ENCODE measurements around the gene ZNF595. TPM values are rescaled to one million over a fixed set of nuclear protein-coding genes. Genes with fewer than 3 reads are reported as not detected.

ZNF595 gene
- total RNA-seq, 1 experiment from 2014 or later, result 12.5 TPM

DNA sequence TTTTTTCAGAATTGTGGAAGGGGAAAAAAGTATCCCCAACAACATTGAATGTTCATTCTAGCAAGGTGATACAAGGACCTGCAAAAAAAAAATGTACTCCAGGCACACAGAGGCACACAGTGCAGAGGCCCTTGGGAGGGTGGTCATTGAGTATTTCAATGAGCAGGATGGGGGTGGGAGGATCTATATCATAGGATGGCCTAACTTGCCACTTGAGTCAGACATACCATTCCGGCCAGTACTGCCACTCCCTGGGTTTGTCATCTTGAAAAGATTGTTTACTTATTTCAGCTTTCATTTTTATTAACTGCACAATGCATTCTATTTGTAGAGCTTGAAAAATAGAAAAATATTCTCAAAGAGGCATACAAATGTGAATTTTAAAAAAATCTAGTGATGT lies 18.7 kb downstream of the ZNF595 start:
- no peak overlapping the region for H4K5ac ChIP-seq (ENCODE audit: insufficient read length, low read depth, low read length)
- H3K27me3 ChIP-seq (ENCODE audit: insufficient read depth, low read length), result no peaks in the 10 kb centered on the region
- H3K9me3 ChIP-seq (ENCODE audit: control insufficient read depth, low read depth, low read length), result peaks cover 67% of the 10 kb centered on the region
- TF ChIP-seq, protein P1, sequence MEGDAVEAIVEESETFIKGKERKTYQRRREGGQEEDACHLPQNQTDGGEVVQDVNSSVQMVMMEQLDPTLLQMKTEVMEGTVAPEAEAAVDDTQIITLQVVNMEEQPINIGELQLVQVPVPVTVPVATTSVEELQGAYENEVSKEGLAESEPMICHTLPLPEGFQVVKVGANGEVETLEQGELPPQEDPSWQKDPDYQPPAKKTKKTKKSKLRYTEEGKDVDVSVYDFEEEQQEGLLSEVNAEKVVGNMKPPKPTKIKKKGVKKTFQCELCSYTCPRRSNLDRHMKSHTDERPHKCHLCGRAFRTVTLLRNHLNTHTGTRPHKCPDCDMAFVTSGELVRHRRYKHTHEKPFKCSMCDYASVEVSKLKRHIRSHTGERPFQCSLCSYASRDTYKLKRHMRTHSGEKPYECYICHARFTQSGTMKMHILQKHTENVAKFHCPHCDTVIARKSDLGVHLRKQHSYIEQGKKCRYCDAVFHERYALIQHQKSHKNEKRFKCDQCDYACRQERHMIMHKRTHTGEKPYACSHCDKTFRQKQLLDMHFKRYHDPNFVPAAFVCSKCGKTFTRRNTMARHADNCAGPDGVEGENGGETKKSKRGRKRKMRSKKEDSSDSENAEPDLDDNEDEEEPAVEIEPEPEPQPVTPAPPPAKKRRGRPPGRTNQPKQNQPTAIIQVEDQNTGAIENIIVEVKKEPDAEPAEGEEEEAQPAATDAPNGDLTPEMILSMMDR (conservative IDR thresholded peaks at IDR 0.05), result no peak
- no peak overlapping the region for H2AK5ac ChIP-seq (ENCODE audit: insufficient read length, low read length)
- H4K20me1 ChIP-seq (ENCODE audit: control insufficient read depth, insufficient read depth, insufficient read length), result no peaks in the 10 kb centered on the region
- H4K91ac ChIP-seq (ENCODE audit: insufficient read length, low read depth, low read length), result no peak overlapping the region
- no peak overlapping the region for H4K8ac ChIP-seq (replicated peaks; ENCODE audit: insufficient read length, low read depth, low read length)
- no peak overlapping the region for H3K4ac ChIP-seq (ENCODE audit: low read depth, low read length)
- H3K79me2 ChIP-seq (ENCODE audit: insufficient read depth, low read length), result peaks cover 11% of the 10 kb centered on the region; the same call in 1 of the 2 replicates
- Mint-ChIP-seq H3K27me3 (ENCODE audit: low read depth) (peaks cover 2% of the 10 kb centered on the region; the same call in 1 of the 2 replicates), H3K4me3 (no peak overlapping the region), H3K9me3 (peaks cover 75 to 76% of the 10 kb centered on the region in 2 experiments), H3K4me1 (no peaks in the 10 kb centered on the region), H3K36me3 (ENCODE audit: insufficient read depth in 1 of 3, low read depth in 3 of 3) (peaks cover 27 to 76% (median 76%) of the 10 kb centered on the region in 3 experiments), H3K27ac (no peak overlapping the region)
- H3K18ac ChIP-seq (ENCODE audit: insufficient read length, low read depth, low read length), result no peak overlapping the region
- H3K23ac ChIP-seq (ENCODE audit: insufficient read length, low read depth, low read length), result no peak overlapping the region
- no peak overlapping the region for H2BK12ac ChIP-seq (ENCODE audit: insufficient read length, low read depth, low read length)
- no peak overlapping the region for H2BK5ac ChIP-seq (ENCODE audit: insufficient read length, low read length)
- no peak overlapping the region for H3K14ac ChIP-seq (ENCODE audit: insufficient read depth, low read length)
- no peaks in the 10 kb centered on the region for H3K4me1 ChIP-seq (ENCODE audit: insufficient read depth, low read length)
- no CpG with 5 or more reads among the region's 1 CpG for WGBS (ENCODE audit: extremely low coverage, insufficient read length, low lambda C conversion rate)
- H2AFZ ChIP-seq (ENCODE audit: low read length), result no peak overlapping the region
- H2BK20ac ChIP-seq (ENCODE audit: low read depth, low read length, poor library complexity, severe bottlenecking), result no peak overlapping the region
- no peak overlapping the region for H3K56ac ChIP-seq (ENCODE audit: insufficient read length, low read depth, low read length)
- H2BK15ac ChIP-seq (ENCODE audit: low read depth, low read length), result no peak overlapping the region
- no peak overlapping the region for H3K9ac ChIP-seq (ENCODE audit: extremely low read depth, insufficient read length, low read length)
- H3K79me1 ChIP-seq (ENCODE audit: insufficient read depth, low read depth, low read length, poor library complexity, severe bottlenecking), result peaks cover 5% of the 10 kb centered on the region
- no peak overlapping the region for H3K27ac ChIP-seq (ENCODE audit: insufficient read length, low read depth, low read length)
- H3K4me2 ChIP-seq (ENCODE audit: insufficient read depth, insufficient read length, low read length), result no peak overlapping the region
- H2BK120ac ChIP-seq (ENCODE audit: low read depth, low read length, poor library complexity, severe bottlenecking), result no peak overlapping the region
- no peak for DNase-seq
- H3T11ph ChIP-seq (ENCODE audit: low read length), result no peak overlapping the region
- no peaks in the 10 kb centered on the region for H3K23me2 ChIP-seq (ENCODE audit: insufficient read length, low read depth, low read length, poor library complexity, severe bottlenecking)

Data from H9 (cell line).